ENCODE measurements around the gene CCDC27. TPM values are rescaled to one million over a fixed set of nuclear protein-coding genes. Genes with fewer than 3 reads are reported as not detected.

Gene CCDC27
- not detected for total RNA-seq
- not detected for polyA plus RNA-seq
- long read RNA-seq, donor 1: 0 reads
- long read RNA-seq, donor 2: 0 reads
- long read RNA-seq, donor 3: 0 reads
- long read RNA-seq, donor 4: 0 reads
- long read RNA-seq, donor 5, partial matches to known transcripts: 67 of 67 reads
- long read RNA-seq, donor 5, other reads (novel, unspliced or antisense): 0 of 67 reads
- long read RNA-seq, donor 6: 0 reads
- long read RNA-seq, donor 7: 0 reads
- long read RNA-seq, donor 8: 0 reads
- long read RNA-seq, donor 9: 0 reads
- long read RNA-seq, donor 10: 0 reads

DNA sequence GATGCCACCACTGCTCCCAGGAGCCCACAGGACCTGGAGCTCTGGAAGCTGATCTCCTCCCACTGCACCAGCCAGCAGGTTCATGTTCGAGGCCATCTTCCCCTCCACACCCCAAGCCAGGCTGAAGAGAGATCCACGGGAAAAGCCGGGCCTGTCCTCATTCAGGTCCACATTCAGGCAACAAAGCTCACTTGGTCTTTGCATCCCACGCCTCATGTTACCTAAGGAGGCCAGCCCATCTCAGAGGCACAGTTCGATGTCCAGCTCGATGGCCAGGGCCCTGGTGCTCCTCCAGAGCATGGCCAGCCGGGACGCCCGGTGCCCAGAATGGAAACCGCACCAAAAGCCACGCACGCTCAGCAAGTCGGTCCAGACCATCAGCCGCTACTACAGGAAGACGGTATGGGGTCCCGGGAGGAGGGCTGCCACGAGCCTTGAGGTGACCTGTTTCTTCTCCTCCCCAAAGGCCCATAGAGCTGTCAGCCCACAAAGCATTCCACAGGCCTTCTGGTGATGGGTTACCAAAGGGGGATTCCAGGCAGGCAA, at the start of gene CCDC27:
CCDC27 (plus strand) TSS at position 51 of the 546 bp plus-strand sequence; CDS start at position 83, 32 bp downstream.
- no peaks in the 10 kb centered on the region for H3K9me3 ChIP-seq
- peaks cover 5 to 9% (median 7%) of the 10 kb centered on the region in 4 donors for H3K4me1 ChIP-seq
- no peak within 1 kb of the TSS for H3K4me3 ChIP-seq
- intact Hi-C loops (cut with DNase I; ENCODE audit: low total_unique reads): no loop called here
- H3K36me3 ChIP-seq: no peaks in the 10 kb centered on the region
- DNase-seq: no peak
- 65 to 91% (median 86%) methylated on average over 4 to 17 of the region's 17 CpGs for WGBS, 5 donors
- no peak within 1 kb of the TSS for H3K27ac ChIP-seq
- TF ChIP-seq CTCF (IDR thresholded peaks at IDR 0.05) (no peak), EP300 (IDR thresholded peaks at IDR 0.05) (no peak)
- H3K27me3 ChIP-seq: peaks cover 0 to 49% (median 19%) of the 10 kb centered on the region in 3 donors

DNA sequence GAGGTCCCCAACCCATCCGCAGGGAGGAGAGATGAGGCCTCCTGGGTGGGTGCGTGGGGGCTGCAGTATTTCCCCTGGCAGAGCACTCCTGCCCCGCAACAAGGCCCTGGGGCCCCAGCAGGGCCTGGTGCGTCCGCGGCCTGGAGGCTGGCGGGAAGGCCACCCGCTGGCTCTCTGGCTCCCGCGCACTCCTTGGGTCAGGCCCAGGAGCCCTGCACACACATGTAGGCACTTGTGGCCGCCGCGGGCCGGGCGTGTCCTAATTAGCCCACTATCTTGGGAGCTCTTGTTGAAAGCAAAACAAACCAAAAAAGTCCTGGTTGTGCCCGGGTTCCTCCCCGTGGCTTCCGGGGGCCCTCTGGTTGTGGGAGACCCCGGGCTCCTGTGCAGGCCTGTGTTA, 49.7 kb upstream of the CCDC27 start:
- Histone ChIP-seq H3K4me3 (no peak overlapping the region), H3K9me3 (no peaks in the 10 kb centered on the region), H3K4me1 (no peaks in the 10 kb centered on the region), H3K36me3 (no peaks in the 10 kb centered on the region), H3K27me3 (peaks cover 0 to 97% (median 23%) of the 10 kb centered on the region in 3 donors), H3K27ac (no peak overlapping the region)
- TF ChIP-seq CTCF (IDR thresholded peaks at IDR 0.05): no peak
- TF ChIP-seq POLR2A (IDR thresholded peaks at IDR 0.05): no peak
- TF ChIP-seq EP300 (IDR thresholded peaks at IDR 0.05): no peak
- no peak for TF ChIP-seq POLR2AphosphoS5 (IDR thresholded peaks at IDR 0.05)
- DNase-seq: no peak
- WGBS, 5 donors: 20 to 58% (median 45%) methylated on average over 4 to 19 of the region's 19 CpGs
- intact Hi-C loops (cut with DNase I; ENCODE audit: low total_unique reads): no loop called here

DNA sequence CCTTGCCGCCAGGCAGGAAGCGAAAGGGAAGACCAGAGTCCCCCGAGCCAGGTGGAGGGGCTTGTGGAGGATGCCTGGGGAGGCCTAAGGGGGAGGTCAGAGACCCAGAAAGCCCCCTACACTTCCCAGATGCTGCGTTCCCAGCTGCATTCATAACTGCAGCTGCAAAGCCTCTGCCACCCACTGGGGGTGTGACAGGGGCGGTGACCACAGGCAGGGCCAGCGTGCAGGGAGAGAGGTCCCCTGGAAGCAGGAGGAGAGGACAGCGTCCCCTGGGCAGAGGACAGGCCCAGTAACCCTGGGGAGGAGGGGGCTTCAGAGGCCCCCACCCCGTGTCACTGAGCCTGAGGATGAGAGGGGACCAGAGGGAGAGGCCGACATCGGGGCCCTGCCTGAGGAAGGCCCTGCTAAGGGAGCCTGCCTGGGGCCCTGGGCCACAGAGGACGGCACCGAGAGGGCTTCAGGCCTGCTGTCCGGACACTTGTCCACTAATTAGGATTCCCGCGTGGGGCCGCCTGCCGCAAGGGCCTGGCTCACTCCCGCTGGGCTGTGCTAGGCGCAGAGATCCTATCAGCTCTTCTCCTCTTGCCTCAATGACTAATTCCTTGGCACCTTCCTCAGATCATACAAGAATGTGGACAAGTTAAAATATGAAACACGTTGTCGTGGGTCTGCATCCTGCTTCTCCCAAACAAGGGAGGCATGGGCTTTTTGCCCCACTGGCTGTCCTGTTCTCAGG, 49.1 kb upstream of the CCDC27 start:
- DNase-seq: no peak
- intact Hi-C loops (cut with DNase I; ENCODE audit: low total_unique reads): no loop called here
- H3K27me3 ChIP-seq: peaks cover 0 to 97% (median 28%) of the 10 kb centered on the region in 3 donors
- no peak for TF ChIP-seq EP300 (IDR thresholded peaks at IDR 0.05)
- H3K36me3 ChIP-seq: no peaks in the 10 kb centered on the region
- no peak overlapping the region for H3K27ac ChIP-seq
- H3K4me1 ChIP-seq: no peaks in the 10 kb centered on the region
- WGBS, 5 donors: 55 to 63% (median 61%) methylated on average over 17 to 21 of the region's 21 CpGs
- H3K4me3 ChIP-seq: no peak overlapping the region
- H3K9me3 ChIP-seq: no peaks in the 10 kb centered on the region

DNA sequence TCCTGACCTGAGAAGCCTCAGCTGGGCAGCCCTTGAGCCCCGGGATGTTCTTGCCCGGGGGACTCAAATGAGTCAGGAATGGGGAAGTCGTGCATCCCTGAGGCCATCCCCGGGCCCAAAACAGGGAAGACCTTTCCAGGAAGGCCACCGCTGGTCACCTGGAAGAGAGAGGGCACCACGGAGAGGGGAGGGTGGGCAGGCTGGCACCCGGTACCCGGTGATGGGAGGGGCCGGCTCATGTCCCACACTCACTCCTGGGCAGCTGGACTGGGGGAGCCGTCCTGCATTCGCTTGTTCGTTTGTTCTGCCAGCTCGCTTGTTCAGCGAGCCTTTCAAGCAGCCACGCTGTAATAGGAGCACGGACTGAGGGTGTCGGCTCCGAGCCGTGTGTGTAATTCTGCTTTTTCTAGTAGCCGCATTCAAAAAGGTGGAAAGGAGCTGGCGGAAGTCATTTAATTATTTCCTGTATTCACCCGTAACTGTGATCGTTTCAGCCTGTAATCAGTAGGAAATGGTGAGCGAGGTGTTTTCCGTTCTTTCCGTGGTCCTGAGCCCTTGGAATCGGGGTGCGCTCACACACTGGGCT, 48.4 kb upstream of the CCDC27 start:
- Histone ChIP-seq H3K9me3 (no peaks in the 10 kb centered on the region), H3K27ac (no peak overlapping the region), H3K4me1 (peaks cover 0 to 4% (median 1%) of the 10 kb centered on the region in 4 donors), H3K27me3 (peaks cover 4 to 97% (median 31%) of the 10 kb centered on the region in 3 donors), H3K36me3 (no peaks in the 10 kb centered on the region), H3K4me3 (no peak overlapping the region)
- TF ChIP-seq EP300 (IDR thresholded peaks at IDR 0.05) (no peak), CTCF (IDR thresholded peaks at IDR 0.05) (no peak), POLR2AphosphoS5 (IDR thresholded peaks at IDR 0.05) (no peak), POLR2A (IDR thresholded peaks at IDR 0.05) (no peak)
- intact Hi-C loops (cut with DNase I; ENCODE audit: low total_unique reads): no loop called here
- WGBS, 5 donors: 57 to 74% (median 64%) methylated on average over 27 to 28 of the region's 28 CpGs
- DNase-seq: no peak
